NB4 (cell line): ENCODE measurements around the gene ZNF579.
A peak's percentile ranks its signal among the peaks of the same experiment; 100 is the strongest.
"Not testable (repeated sequence)": the region's sequence is repeated elsewhere in the genome, so short reads cannot be mapped to it uniquely, and the experiment has no call there.

ENCODE experiments used
- DNase-seq: peaks from one replicate; pipeline ENCODE4 v3.0.0; 2010; ENCODE audit warnings: low read depth
- H3K4me3 ChIP-seq: one replicate; pipeline ENCODE4 v1.5.1; 2011; ENCODE audit warnings: mild to moderate bottlenecking, low read depth, low read length, moderate library complexity
- CTCF ChIP-seq: IDR thresholded peaks from one replicate; pipeline ENCODE4 v1.5.1; 2012; ENCODE audit warnings: low read depth, low read length
- MAX ChIP-seq: IDR thresholded peaks from 2 replicates; pipeline ENCODE4 v1.6.1; 2011; ENCODE audit warnings: low read depth, low read length
- MYC ChIP-seq: IDR thresholded peaks from 2 replicates; pipeline ENCODE4 v1.6.1; 2011; ENCODE audit warnings: low read depth, low read length
- POLR2A ChIP-seq: IDR thresholded peaks from 2 replicates; pipeline ENCODE4 v1.6.1; 2011; ENCODE audit warnings: mild to moderate bottlenecking; ENCODE audit not compliant: insufficient read length; ENCODE audit errors: extremely low read depth

The ZNF579 gene

GRCh38 chr19:55588738-55589137, 8.1 kb upstream of the ZNF579 start:
- no peak overlapping the region for H3K4me3 ChIP-seq
- no peak for DNase-seq
- TF ChIP-seq POLR2A, result no peak
- no peak for TF ChIP-seq MAX
- TF ChIP-seq CTCF, result no peak
- TF ChIP-seq MYC, result no peak

- TF ChIP-seq MYC, result no peak
- TF ChIP-seq POLR2A, result peak; percentile 30
- no peak for TF ChIP-seq CTCF
- DNase-seq, result peak; percentile 86
- peak overlapping the region; percentile 38 for H3K4me3 ChIP-seq
These were observed 6.5 kb upstream of the ZNF579 start for GRCh38 chr19:55586976-55587668.

- no peak overlapping the region for H3K4me3 ChIP-seq
- TF ChIP-seq POLR2A (no peak), MYC (no peak), CTCF (no peak), MAX (no peak)
- peak; percentile 64 for DNase-seq
These were observed 5.2 kb upstream of the ZNF579 start for GRCh38 chr19:55585658-55586339.

GRCh38 chr19:55584871-55585270, 4.2 kb upstream of the ZNF579 start:
- H3K4me3 ChIP-seq, result no peak overlapping the region
- no peak for DNase-seq
- TF ChIP-seq CTCF (no peak), POLR2A (no peak)

GRCh38 chr19:55583897-55584296, 3.2 kb upstream of the ZNF579 start:
- DNase-seq, H3K4me3 ChIP-seq: not testable (repeated sequence)

- H3K4me3 ChIP-seq, DNase-seq: not testable (repeated sequence)
These were observed 1.6 kb upstream of the ZNF579 start for GRCh38 chr19:55582284-55582683.

GRCh38 chr19:55581823-55582223, 1.2 kb upstream of the ZNF579 start:
- no peak overlapping the region for H3K4me3 ChIP-seq
- no peak for DNase-seq
- TF ChIP-seq MYC (no peak), POLR2A (no peak), CTCF (no peak), MAX (no peak)
